Peyer's patch (tissue), 4 donors: ENCODE data around the gene BPIFB4. TPM values are rescaled to one million over a fixed set of nuclear protein-coding genes. Genes with fewer than 3 reads are reported as not detected.
"Not testable (repeated sequence)": the region's sequence is repeated elsewhere in the genome, so short reads cannot be mapped to it uniquely, and the experiment has no call there.

ENCODE experiments used
- DNase-seq, 3 donors: peaks; one replicate each; pipeline ENCODE4 v3.0.0-alpha.2; 2017 to 2019
- H3K27ac ChIP-seq, 4 donors: fragments of 200-600 bp; sonication (generic); one replicate each; pipeline ENCODE4 v1.5.1; 2016 to 2019
- H3K27me3 ChIP-seq, 2 donors: fragments of 200-600 bp; sonication (generic); one replicate each; pipeline ENCODE4 v1.5.1; 2019
- H3K36me3 ChIP-seq, 3 donors: fragments of 200-600 bp; sonication (generic); one replicate each; pipeline ENCODE4 v1.5.1; 2016 to 2019
- H3K4me1 ChIP-seq, 4 donors: fragments of 200-600 bp; sonication (generic); one replicate each; pipeline ENCODE4 v1.5.1; 2016 to 2019
- H3K4me3 ChIP-seq, 4 donors: fragments of 200-600 bp; sonication (generic); 1 replicate in 3 of 4; 2 replicates in 1 of 4; pipeline ENCODE4 v1.5.1; 2016 to 2019; ENCODE audit warnings: mild to moderate bottlenecking in 1 of 4
- H3K9me3 ChIP-seq, 4 donors: fragments of 200-600 bp; sonication (generic); one replicate each; pipeline ENCODE4 v1.5.1; 2016 to 2019; ENCODE audit warnings: mild to moderate bottlenecking in 1 of 4
- POLR2A ChIP-seq, 2 donors: fragments of 450-650 bp; IDR thresholded peaks; one replicate each; pipeline ENCODE4 v1.5.1; 2017; ENCODE audit warnings: antibody characterized with exemption in 2 of 2, mild to moderate bottlenecking in 2 of 2, moderate library complexity in 2 of 2
- total RNA-seq, 4 donors: library from RNA; depleted of rRNA; stranded (reverse); fragments of >200 nt; gene quantifications; one replicate each; pipeline ENCODE4 v1.1.0, GENCODE V29; 2016
- TF ChIP-seq, protein P1 (sequence below), 6 experiments: fragments of 450-650 bp in 4 of 6; fragments of 200-600 bp in 2 of 6; sonication (generic) in 1 of 6; IDR thresholded peaks; one replicate each; pipeline ENCODE4 v1.5.1; 2017 to 2019; ENCODE audit warnings: antibody characterized with exemption in 6 of 6, mild to moderate bottlenecking in 3 of 6, moderate library complexity in 1 of 6

BPIFB4 gene
- total RNA-seq, 4 donors from 2014 or later = not detected

DNA sequence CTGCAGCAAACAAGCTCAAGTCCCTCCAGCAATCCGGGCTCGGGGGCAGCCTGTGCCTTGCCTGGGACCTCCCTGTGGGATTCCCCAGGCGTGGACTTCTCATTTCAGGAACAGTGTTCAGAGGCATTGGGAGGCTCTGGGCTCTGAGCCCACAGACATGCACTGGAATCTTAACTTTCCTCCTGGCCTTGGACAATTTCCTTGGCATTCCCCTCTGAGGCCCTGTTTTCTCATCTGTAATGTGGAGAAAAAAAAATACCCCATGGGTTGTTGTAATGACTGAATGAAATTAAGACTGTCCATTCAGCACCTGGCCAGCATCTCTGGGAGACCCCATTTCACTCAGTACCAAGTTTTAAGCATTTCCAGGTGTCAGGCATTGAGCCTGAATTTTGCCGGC, 17.6 kb downstream of the BPIFB4 start:
- TF ChIP-seq, protein P1, sequence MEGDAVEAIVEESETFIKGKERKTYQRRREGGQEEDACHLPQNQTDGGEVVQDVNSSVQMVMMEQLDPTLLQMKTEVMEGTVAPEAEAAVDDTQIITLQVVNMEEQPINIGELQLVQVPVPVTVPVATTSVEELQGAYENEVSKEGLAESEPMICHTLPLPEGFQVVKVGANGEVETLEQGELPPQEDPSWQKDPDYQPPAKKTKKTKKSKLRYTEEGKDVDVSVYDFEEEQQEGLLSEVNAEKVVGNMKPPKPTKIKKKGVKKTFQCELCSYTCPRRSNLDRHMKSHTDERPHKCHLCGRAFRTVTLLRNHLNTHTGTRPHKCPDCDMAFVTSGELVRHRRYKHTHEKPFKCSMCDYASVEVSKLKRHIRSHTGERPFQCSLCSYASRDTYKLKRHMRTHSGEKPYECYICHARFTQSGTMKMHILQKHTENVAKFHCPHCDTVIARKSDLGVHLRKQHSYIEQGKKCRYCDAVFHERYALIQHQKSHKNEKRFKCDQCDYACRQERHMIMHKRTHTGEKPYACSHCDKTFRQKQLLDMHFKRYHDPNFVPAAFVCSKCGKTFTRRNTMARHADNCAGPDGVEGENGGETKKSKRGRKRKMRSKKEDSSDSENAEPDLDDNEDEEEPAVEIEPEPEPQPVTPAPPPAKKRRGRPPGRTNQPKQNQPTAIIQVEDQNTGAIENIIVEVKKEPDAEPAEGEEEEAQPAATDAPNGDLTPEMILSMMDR (IDR thresholded peaks at IDR 0.05) = no peak
- no peak for TF ChIP-seq POLR2A (IDR thresholded peaks at IDR 0.05)
- Histone ChIP-seq H3K27ac (no peak overlapping the region), H3K4me1 (no peaks in the 10 kb centered on the region), H3K27me3 (no peaks in the 10 kb centered on the region), H3K4me3 (no peak overlapping the region), H3K9me3 (no peaks in the 10 kb centered on the region), H3K36me3 (no peaks in the 10 kb centered on the region)
- DNase-seq = no peak

DNA sequence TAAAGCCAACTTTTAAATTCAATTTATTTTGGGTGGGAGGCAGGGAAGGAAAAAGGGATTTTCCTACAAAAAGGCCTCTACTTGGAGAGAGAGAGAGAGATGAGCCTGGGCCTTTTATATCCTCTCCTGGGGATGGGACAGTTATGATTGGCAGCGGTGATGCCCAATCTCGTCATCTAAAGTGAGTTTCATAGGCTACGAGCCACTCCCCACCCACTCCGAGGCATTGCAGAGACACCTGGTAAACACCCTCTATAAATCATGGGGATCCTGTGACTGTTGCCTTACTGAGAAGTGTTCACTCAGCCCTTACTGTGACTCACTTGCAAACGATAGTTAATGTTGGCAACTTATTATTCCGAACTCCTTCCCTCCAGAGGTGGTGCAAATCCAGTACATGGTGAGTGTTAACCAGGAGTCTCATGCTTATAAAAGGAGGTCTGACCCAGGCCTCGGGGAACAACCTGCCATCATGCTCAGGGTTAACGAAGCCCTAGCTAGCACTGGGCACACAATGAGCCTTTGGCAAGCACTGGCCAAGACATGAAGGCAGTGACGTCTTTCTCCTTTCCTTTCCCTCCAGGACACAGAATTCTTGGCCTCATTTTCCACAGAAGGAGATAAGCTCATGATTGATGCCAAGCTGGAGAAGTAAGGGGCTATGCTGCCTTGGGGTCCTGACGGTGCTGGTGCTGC, 20.5 kb downstream of the BPIFB4 start:
- Histone ChIP-seq H3K9me3 (no peaks in the 10 kb centered on the region), H3K27me3 (no peaks in the 10 kb centered on the region), H3K27ac (no peak overlapping the region), H3K4me1 (no peaks in the 10 kb centered on the region), H3K4me3 (no peak overlapping the region), H3K36me3 (no peaks in the 10 kb centered on the region)
- TF ChIP-seq POLR2A (IDR thresholded peaks at IDR 0.05) = no peak
- DNase-seq = no peak

DNA sequence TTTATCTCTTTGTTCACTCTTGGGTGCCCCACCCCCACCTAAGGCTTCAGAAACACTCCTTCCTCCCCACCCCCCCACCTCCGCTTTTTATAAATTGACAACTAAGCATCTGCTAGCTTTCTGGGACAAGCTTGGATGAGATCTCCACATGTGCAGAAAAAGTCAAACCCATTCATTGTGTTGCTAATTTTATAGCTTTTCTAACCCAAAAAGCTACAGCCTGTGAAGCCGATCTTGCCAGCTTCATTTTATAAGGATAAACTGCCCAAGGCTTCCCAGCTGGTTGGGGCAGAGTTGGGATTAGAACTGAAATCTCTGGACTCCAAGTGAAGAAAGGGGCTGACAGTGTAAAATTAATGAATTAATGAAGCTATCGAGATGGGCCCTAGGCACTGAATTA, 24.1 kb downstream of the BPIFB4 start:
- no peaks in the 10 kb centered on the region for H3K4me1 ChIP-seq
- no peaks in the 10 kb centered on the region for H3K36me3 ChIP-seq
- no peak overlapping the region for H3K4me3 ChIP-seq
- no peaks in the 10 kb centered on the region for H3K27me3 ChIP-seq
- TF ChIP-seq, protein P1 (IDR thresholded peaks at IDR 0.05) = no peak
- no peak for TF ChIP-seq POLR2A (IDR thresholded peaks at IDR 0.05)
- H3K27ac ChIP-seq = no peak overlapping the region
- H3K9me3 ChIP-seq = no peaks in the 10 kb centered on the region
- DNase-seq = no peak

DNA sequence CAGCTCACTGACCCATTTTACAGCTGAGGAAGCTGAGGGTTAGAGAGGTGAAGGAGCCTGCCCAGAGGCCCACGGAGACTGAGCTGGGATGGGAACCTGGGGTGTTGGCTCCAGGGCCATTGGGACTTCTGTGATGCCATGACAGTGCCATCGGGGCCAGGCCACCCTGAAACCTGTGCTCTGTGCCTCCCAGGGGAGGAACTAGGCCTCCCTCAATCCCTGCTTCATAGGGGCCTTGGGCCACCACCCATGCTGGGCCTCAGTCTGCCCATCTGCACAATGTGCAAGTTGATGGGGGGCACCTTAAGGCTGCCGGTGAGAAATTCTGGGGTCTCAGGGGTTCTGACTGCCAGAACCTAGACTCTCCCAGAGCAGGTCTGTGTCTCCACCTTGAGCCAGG, 24.9 kb downstream of the BPIFB4 start:
- Histone ChIP-seq H3K36me3 (no peaks in the 10 kb centered on the region), H3K27me3 (no peaks in the 10 kb centered on the region), H3K4me3 (no peak overlapping the region), H3K4me1 (no peaks in the 10 kb centered on the region), H3K9me3 (no peaks in the 10 kb centered on the region), H3K27ac (no peak overlapping the region)
- no peak for TF ChIP-seq POLR2A (IDR thresholded peaks at IDR 0.05)
- TF ChIP-seq, protein P1 (IDR thresholded peaks at IDR 0.05) = no peak
- DNase-seq = no peak

DNA sequence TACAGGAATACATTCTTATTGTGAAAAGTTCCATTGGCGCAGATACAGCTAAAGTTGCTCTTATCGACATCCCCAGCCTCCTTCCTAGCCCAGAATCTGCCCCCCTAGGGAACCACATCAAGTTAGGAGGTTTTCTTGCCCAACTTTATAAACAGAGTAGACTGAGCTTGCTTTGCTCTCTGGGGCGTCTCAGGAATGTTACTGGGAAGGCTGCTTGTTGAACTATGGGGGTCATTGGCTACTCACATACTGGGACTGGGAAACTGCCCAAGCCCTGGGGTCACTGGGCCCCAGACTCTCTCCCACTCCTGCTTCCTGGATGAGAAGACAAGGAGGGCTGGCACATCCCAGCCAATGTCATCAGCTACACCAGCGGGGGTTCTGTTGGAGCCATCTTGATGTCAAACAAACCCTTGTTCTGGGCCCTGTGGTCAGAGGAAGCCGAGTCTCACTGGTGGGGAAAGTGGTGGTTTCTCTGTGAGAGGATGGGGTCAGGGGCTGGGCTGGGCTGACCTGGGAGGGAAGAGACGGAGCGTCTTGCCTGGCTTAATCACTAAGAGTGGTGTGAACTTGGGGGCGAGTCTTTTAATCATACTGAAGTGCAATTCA, 26.0 kb downstream of the BPIFB4 start:
- Histone ChIP-seq H3K27ac (no peak overlapping the region), H3K4me3 (no peak overlapping the region), H3K27me3 (no peaks in the 10 kb centered on the region), H3K9me3 (no peaks in the 10 kb centered on the region), H3K36me3 (no peaks in the 10 kb centered on the region), H3K4me1 (no peaks in the 10 kb centered on the region)
- DNase-seq = no peak
- TF ChIP-seq, protein P1 (IDR thresholded peaks at IDR 0.05) = no peak
- TF ChIP-seq POLR2A (IDR thresholded peaks at IDR 0.05) = no peak

DNA sequence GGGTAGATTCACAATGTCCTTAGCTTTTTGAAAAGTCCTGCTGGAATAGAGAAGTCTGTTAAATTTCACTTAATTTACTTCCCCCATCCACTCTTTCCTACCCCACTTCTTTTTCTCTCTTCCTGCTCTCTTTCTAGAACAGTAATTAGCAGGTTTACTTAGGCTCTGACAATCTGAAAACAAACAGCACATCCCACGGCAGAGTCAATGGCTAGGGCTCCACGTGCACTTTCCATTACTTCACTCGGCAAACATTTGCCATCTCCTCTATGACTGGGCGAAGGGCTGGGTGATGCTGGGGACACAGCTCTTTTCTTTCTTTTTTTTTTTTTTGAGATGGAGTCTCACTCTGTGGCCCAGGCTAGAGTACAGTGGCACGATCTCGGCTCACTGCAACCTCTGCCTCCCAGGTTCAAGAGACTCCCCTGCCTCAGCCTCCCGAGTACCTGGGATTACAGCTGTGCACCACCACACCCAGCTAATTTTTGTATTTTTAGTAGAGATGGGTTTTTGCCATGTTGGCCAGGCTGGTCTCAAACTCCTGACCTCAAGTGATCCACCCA, 26.7 kb downstream of the BPIFB4 start:
- not testable (repeated sequence) for H3K4me3 ChIP-seq, H3K27me3 ChIP-seq, H3K4me1 ChIP-seq, H3K36me3 ChIP-seq, H3K9me3 ChIP-seq, DNase-seq, H3K27ac ChIP-seq
